ENCODE results near the gene AIMP1.
A peak's percentile ranks its signal among the peaks of the same experiment; 100 is the strongest.
"Not testable (repeated sequence)": the region's sequence is repeated elsewhere in the genome, so short reads cannot be mapped to it uniquely, and the experiment has no call there.

Gene AIMP1

DNA sequence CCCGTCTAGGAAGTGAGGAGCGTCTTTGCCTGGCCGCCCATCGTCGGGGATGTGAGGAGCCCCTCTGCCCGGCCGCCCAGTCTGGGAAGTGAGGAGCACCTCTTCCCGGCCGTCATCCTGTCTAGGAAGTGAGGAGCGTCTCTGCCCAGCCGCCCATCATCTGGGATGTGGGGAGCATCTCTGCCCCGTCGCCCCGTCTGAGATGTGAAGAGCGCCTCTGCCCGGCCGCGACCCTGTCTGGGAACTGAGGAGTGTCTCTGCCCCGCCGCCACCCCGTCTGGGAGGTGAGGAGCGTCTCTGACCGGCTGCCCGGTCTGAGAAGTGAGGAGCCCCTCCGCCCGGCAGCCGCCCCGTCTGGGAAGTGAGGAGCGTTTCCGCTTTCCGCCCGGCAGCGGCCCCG lies 4.8 kb downstream of the AIMP1 start:
- H2BK15ac ChIP-seq (ENCODE audit: low read depth, poor library complexity, severe bottlenecking); H3K9me3 ChIP-seq (ENCODE audit: control insufficient read depth, low read length); H4K8ac ChIP-seq (ENCODE audit: low read length); H3K23ac ChIP-seq (ENCODE audit: low read length in 2 of 2); H3K27me3 ChIP-seq (ENCODE audit: control insufficient read depth in 1 of 2, insufficient read depth in 1 of 2, low read length in 2 of 2); DNase-seq; H3K4me2 ChIP-seq (ENCODE audit: low read length, poor library complexity, severe bottlenecking); H3K9ac ChIP-seq (ENCODE audit: low read length); H2AFZ ChIP-seq (ENCODE audit: low read depth, low read length); H3K4ac ChIP-seq (ENCODE audit: low read depth in 1 of 2, low read length in 2 of 2); H2AK5ac ChIP-seq (ENCODE audit: low read length, severe bottlenecking); H2BK5ac ChIP-seq (ENCODE audit: low read depth, low read length, poor library complexity, severe bottlenecking); H3K79me1 ChIP-seq (replicated peaks; ENCODE audit: low read length, poor library complexity, severe bottlenecking); H2BK12ac ChIP-seq (ENCODE audit: low read length in 2 of 2); H3K27ac ChIP-seq (ENCODE audit: low read length, poor library complexity, severe bottlenecking); H3K18ac ChIP-seq (ENCODE audit: low read depth in 1 of 2, low read length in 2 of 2); H2BK120ac ChIP-seq (ENCODE audit: low read depth, low read length); H4K91ac ChIP-seq (ENCODE audit: low read length); H3K4me3 ChIP-seq (ENCODE audit: insufficient read depth in 1 of 2, low read depth in 1 of 2, low read length in 2 of 2); H3K4me1 ChIP-seq (ENCODE audit: control insufficient read depth, insufficient read depth, low read depth, low read length); H3K14ac ChIP-seq (ENCODE audit: low read length in 2 of 2): not testable (repeated sequence)
- peaks cover 9 to 17% of the 10 kb centered on the region in 2 experiments for H3K36me3 ChIP-seq (ENCODE audit: control insufficient read depth in 1 of 2, insufficient read depth in 2 of 2, low read depth in 1 of 2, low read length in 2 of 2)
- WGBS = 99% methylated on average over 34 of the region's 34 CpGs

DNA sequence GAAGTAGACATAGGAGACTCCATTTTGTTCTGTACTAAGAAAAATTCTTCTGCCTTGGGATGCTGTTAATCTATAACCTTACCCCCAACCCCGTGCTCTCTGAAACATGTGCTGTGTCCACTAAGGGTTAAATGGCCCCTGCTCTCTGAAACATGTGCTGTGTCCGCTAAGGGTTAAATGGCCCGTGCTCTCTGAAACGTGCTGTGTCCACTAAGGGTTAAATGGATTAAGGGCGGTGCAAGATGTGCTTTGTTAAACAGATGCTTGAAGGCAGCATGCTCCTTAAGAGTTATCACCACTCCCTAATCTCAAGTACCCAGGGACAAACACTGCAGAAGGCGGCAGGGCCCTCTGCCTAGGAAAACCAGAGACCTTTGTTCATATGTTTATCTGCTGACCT lies 5.5 kb downstream of the AIMP1 start:
- WGBS = 80% methylated on average over 4 of the region's 6 CpGs
- not testable (repeated sequence) for H2BK15ac ChIP-seq (ENCODE audit: low read depth, poor library complexity, severe bottlenecking); H3K79me1 ChIP-seq (replicated peaks; ENCODE audit: low read length, poor library complexity, severe bottlenecking); H4K8ac ChIP-seq (ENCODE audit: low read length); DNase-seq; H2BK12ac ChIP-seq (ENCODE audit: low read length in 2 of 2); H3K4ac ChIP-seq (ENCODE audit: low read depth in 1 of 2, low read length in 2 of 2); H3K4me3 ChIP-seq (ENCODE audit: insufficient read depth in 1 of 2, low read depth in 1 of 2, low read length in 2 of 2); H3K27ac ChIP-seq (ENCODE audit: low read length, poor library complexity, severe bottlenecking); H3K27me3 ChIP-seq (ENCODE audit: control insufficient read depth in 1 of 2, insufficient read depth in 1 of 2, low read length in 2 of 2); H2AFZ ChIP-seq (ENCODE audit: low read depth, low read length); H3K4me1 ChIP-seq (ENCODE audit: control insufficient read depth, insufficient read depth, low read depth, low read length); H3K4me2 ChIP-seq (ENCODE audit: low read length, poor library complexity, severe bottlenecking); H3K18ac ChIP-seq (ENCODE audit: low read depth in 1 of 2, low read length in 2 of 2); H3K23ac ChIP-seq (ENCODE audit: low read length in 2 of 2); H3K9ac ChIP-seq (ENCODE audit: low read length); H2BK120ac ChIP-seq (ENCODE audit: low read depth, low read length); H2BK5ac ChIP-seq (ENCODE audit: low read depth, low read length, poor library complexity, severe bottlenecking); H3K14ac ChIP-seq (ENCODE audit: low read length in 2 of 2); H4K91ac ChIP-seq (ENCODE audit: low read length); H3K9me3 ChIP-seq (ENCODE audit: control insufficient read depth, low read length); H2AK5ac ChIP-seq (ENCODE audit: low read length, severe bottlenecking)
- peaks cover 12 to 22% of the 10 kb centered on the region in 2 experiments for H3K36me3 ChIP-seq (ENCODE audit: control insufficient read depth in 1 of 2, insufficient read depth in 2 of 2, low read depth in 1 of 2, low read length in 2 of 2)

DNA sequence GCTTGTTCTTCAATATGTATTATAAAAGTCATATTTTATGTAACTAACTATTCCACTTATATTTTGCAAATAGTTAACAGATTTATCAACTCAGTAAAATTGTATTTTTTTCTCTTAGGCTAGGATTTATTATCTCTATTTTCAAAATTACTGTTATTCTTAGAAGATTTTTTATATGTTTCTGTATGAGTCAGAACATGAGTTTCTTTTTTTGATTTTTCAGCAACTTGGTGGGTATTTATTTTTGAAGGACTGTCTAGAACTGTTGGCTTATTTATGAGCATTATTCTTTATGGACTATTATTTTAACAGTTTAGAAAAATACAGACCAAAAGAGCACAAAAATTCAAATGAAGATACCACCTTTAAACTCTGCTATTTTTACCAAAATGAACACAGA lies 6.8 kb downstream of the AIMP1 start:
- Histone ChIP-seq H2BK5ac (ENCODE audit: low read depth, low read length, poor library complexity, severe bottlenecking) (no peak overlapping the region), H3K4ac (ENCODE audit: low read depth in 1 of 2, low read length in 2 of 2) (no peak overlapping the region), H3K36me3 (ENCODE audit: control insufficient read depth in 1 of 2, insufficient read depth in 2 of 2, low read depth in 1 of 2, low read length in 2 of 2) (peaks cover 12 to 36% of the 10 kb centered on the region in 2 experiments), H3K4me2 (ENCODE audit: low read length, poor library complexity, severe bottlenecking) (no peak overlapping the region), H2BK120ac (ENCODE audit: low read depth, low read length) (no peak overlapping the region), H2BK15ac (ENCODE audit: low read depth, poor library complexity, severe bottlenecking) (no peak overlapping the region), H3K27me3 (ENCODE audit: control insufficient read depth in 1 of 2, insufficient read depth in 1 of 2, low read length in 2 of 2) (no peaks in the 10 kb centered on the region), H4K91ac (ENCODE audit: low read length) (no peak overlapping the region), H3K4me3 (ENCODE audit: insufficient read depth in 1 of 2, low read depth in 1 of 2, low read length in 2 of 2) (no peak overlapping the region), H3K14ac (ENCODE audit: low read length in 2 of 2) (no peak overlapping the region), H4K8ac (ENCODE audit: low read length) (no peak overlapping the region), H2BK12ac (ENCODE audit: low read length in 2 of 2) (no peak overlapping the region), H3K4me1 (ENCODE audit: control insufficient read depth, insufficient read depth, low read depth, low read length) (peaks cover 3% of the 10 kb centered on the region), H3K9ac (ENCODE audit: low read length) (peak overlapping the region; percentile 44), H3K9me3 (ENCODE audit: control insufficient read depth, low read length) (no peaks in the 10 kb centered on the region), H3K27ac (ENCODE audit: low read length, poor library complexity, severe bottlenecking) (no peak overlapping the region), H3K79me1 (replicated peaks; ENCODE audit: low read length, poor library complexity, severe bottlenecking) (peaks cover 5% of the 10 kb centered on the region), H3K18ac (ENCODE audit: low read depth in 1 of 2, low read length in 2 of 2) (no peak overlapping the region), H2AK5ac (ENCODE audit: low read length, severe bottlenecking) (no peak overlapping the region), H2AFZ (ENCODE audit: low read depth, low read length) (no peak overlapping the region), H3K23ac (ENCODE audit: low read length in 2 of 2) (no peak overlapping the region)
- DNase-seq = no peak

DNA sequence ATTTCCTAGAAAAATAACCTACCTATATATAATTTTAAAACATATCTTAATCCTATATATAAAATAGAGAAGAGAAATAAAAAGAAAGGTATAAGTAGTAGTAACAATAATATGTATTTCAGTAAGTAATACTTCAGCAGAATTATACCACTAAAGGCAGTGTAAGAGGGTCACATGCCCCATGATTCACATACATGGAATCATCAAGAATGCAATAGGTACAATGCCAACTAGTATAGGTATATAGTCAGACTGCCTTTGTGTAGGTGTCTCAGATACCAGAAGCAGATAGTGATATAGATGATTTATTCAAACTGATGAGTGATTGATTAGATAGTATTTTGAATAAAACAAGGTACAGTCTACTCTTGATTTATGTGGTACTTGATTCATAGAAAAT lies 9.4 kb downstream of the AIMP1 start:
- H2BK12ac ChIP-seq (ENCODE audit: low read length in 2 of 2) = no peak overlapping the region
- peaks cover 10 to 58% of the 10 kb centered on the region in 2 experiments for H3K36me3 ChIP-seq (ENCODE audit: control insufficient read depth in 1 of 2, insufficient read depth in 2 of 2, low read depth in 1 of 2, low read length in 2 of 2)
- H3K27ac ChIP-seq (ENCODE audit: low read length, poor library complexity, severe bottlenecking) = no peak overlapping the region
- no peak overlapping the region for H3K4me2 ChIP-seq (ENCODE audit: low read length, poor library complexity, severe bottlenecking)
- no peak overlapping the region for H3K4ac ChIP-seq (ENCODE audit: low read depth in 1 of 2, low read length in 2 of 2)
- H2AFZ ChIP-seq (ENCODE audit: low read depth, low read length) = no peak overlapping the region
- H2BK120ac ChIP-seq (ENCODE audit: low read depth, low read length) = no peak overlapping the region
- DNase-seq = no peak
- H3K23ac ChIP-seq (ENCODE audit: low read length in 2 of 2) = no peak overlapping the region
- H3K27me3 ChIP-seq (ENCODE audit: control insufficient read depth in 1 of 2, insufficient read depth in 1 of 2, low read length in 2 of 2) = no peaks in the 10 kb centered on the region
- H3K4me3 ChIP-seq (ENCODE audit: insufficient read depth in 1 of 2, low read depth in 1 of 2, low read length in 2 of 2) = no peak overlapping the region
- no peak overlapping the region for H3K9ac ChIP-seq (ENCODE audit: low read length)
- no peaks in the 10 kb centered on the region for H3K9me3 ChIP-seq (ENCODE audit: control insufficient read depth, low read length)
- H3K4me1 ChIP-seq (ENCODE audit: control insufficient read depth, insufficient read depth, low read depth, low read length) = peaks cover 3% of the 10 kb centered on the region
- H3K79me1 ChIP-seq (replicated peaks; ENCODE audit: low read length, poor library complexity, severe bottlenecking) = peaks cover 5% of the 10 kb centered on the region
- H4K8ac ChIP-seq (ENCODE audit: low read length) = no peak overlapping the region
- no peak overlapping the region for H2BK15ac ChIP-seq (ENCODE audit: low read depth, poor library complexity, severe bottlenecking)
- H3K18ac ChIP-seq (ENCODE audit: low read depth in 1 of 2, low read length in 2 of 2) = no peak overlapping the region
- H2AK5ac ChIP-seq (ENCODE audit: low read length, severe bottlenecking) = no peak overlapping the region
- no peak overlapping the region for H3K14ac ChIP-seq (ENCODE audit: low read length in 2 of 2)
- no peak overlapping the region for H2BK5ac ChIP-seq (ENCODE audit: low read depth, low read length, poor library complexity, severe bottlenecking)
- no peak overlapping the region for H4K91ac ChIP-seq (ENCODE audit: low read length)
